ENCODE measurements around the gene C11orf68. TPM values are rescaled to one million over a fixed set of nuclear protein-coding genes. Genes with fewer than 3 reads are reported as not detected.

The C11orf68 gene
- total RNA-seq, 1 donor from 2014 or later: 34.9 TPM

- Mint-ChIP-seq H3K9me3 (no peaks in the 10 kb centered on the region), H3K27me3 (ENCODE audit: low read depth) (no peaks in the 10 kb centered on the region), H3K4me3 (peak overlapping the region; percentile 84), H3K27ac (no peak overlapping the region), H3K36me3 (peaks cover 13% of the 10 kb centered on the region), H3K4me1 (peaks cover 20% of the 10 kb centered on the region)
- no peak for DNase-seq (ENCODE audit: low spot score in 2 of 2, unreplicated experiment in 2 of 2)
- no peak for TF ChIP-seq CTCF (IDR thresholded peaks at IDR 0.05; ENCODE audit: unreplicated experiment)
These were observed 48.6 kb downstream of the C11orf68 start for GRCh38 chr11:65870307-65870658.

GRCh38 chr11:65869643-65870306, 49.1 kb downstream of the C11orf68 start:
- Mint-ChIP-seq H3K27ac (peak overlapping the region; percentile 72), H3K9me3 (no peaks in the 10 kb centered on the region), H3K4me1 (peaks cover 20% of the 10 kb centered on the region), H3K4me3 (no peak overlapping the region), H3K36me3 (peaks cover 16% of the 10 kb centered on the region), H3K27me3 (ENCODE audit: low read depth) (no peaks in the 10 kb centered on the region)
- no peak for DNase-seq (ENCODE audit: low spot score in 2 of 2, unreplicated experiment in 2 of 2)
- TF ChIP-seq CTCF (IDR thresholded peaks at IDR 0.05; ENCODE audit: unreplicated experiment): no peak

GRCh38 chr11:65868907-65869306, 50.0 kb downstream of the C11orf68 start:
- Mint-ChIP-seq H3K27ac (no peak overlapping the region), H3K4me1 (peaks cover 20% of the 10 kb centered on the region), H3K27me3 (ENCODE audit: low read depth) (no peaks in the 10 kb centered on the region), H3K4me3 (no peak overlapping the region), H3K9me3 (no peaks in the 10 kb centered on the region), H3K36me3 (peaks cover 16% of the 10 kb centered on the region)
- TF ChIP-seq CTCF (IDR thresholded peaks at IDR 0.05; ENCODE audit: unreplicated experiment): no peak
- no peak for DNase-seq (ENCODE audit: low spot score in 2 of 2, unreplicated experiment in 2 of 2)

GRCh38 chr11:65868076-65868667, 50.7 kb downstream of the C11orf68 start:
- Mint-ChIP-seq H3K9me3 (no peaks in the 10 kb centered on the region), H3K36me3 (peaks cover 16% of the 10 kb centered on the region), H3K4me3 (no peak overlapping the region), H3K4me1 (peaks cover 18% of the 10 kb centered on the region), H3K27ac (no peak overlapping the region), H3K27me3 (ENCODE audit: low read depth) (no peaks in the 10 kb centered on the region)
- no peak for TF ChIP-seq CTCF (IDR thresholded peaks at IDR 0.05; ENCODE audit: unreplicated experiment)
- no peak for DNase-seq (ENCODE audit: low spot score in 2 of 2, unreplicated experiment in 2 of 2)

GRCh38 chr11:65867284-65868071, 51.4 kb downstream of the C11orf68 start:
- no peak for DNase-seq (ENCODE audit: low spot score in 2 of 2, unreplicated experiment in 2 of 2)
- H3K36me3 Mint-ChIP-seq: peaks cover 20% of the 10 kb centered on the region
- no peak overlapping the region for H3K4me3 Mint-ChIP-seq
- no peak for TF ChIP-seq CTCF (IDR thresholded peaks at IDR 0.05; ENCODE audit: unreplicated experiment)
- no peaks in the 10 kb centered on the region for H3K9me3 Mint-ChIP-seq
- peaks cover 19% of the 10 kb centered on the region for H3K4me1 Mint-ChIP-seq
- no peak overlapping the region for H3K27ac Mint-ChIP-seq
- no peaks in the 10 kb centered on the region for H3K27me3 Mint-ChIP-seq (ENCODE audit: low read depth)

Other genes starting within 250 kb of the C11orf68 start
- 72.0 to 77.8 TPM (median 77.1 TPM) in 3 replicates for gene KAT5, start 206.8 kb downstream of the C11orf68 start, total RNA-seq
- gene RNASEH2C, start 198.3 kb downstream of the C11orf68 start, total RNA-seq: 41.8 to 45.0 TPM (median 42.4 TPM) in 3 replicates
- 23.3 to 24.9 TPM (median 24.3 TPM) in 3 replicates for gene AP5B1, start 138.1 kb downstream of the C11orf68 start, total RNA-seq
- 3.9 to 4.7 TPM (median 4.3 TPM) in 3 replicates for gene OVOL1, start 132.0 kb downstream of the C11orf68 start, total RNA-seq
- gene SNX32, start 85.1 kb downstream of the C11orf68 start, total RNA-seq: 6.8 to 10.7 TPM (median 7.5 TPM) in 3 replicates
- gene CFL1, start 60.9 kb downstream of the C11orf68 start, total RNA-seq: 730 to 758 TPM (median 736 TPM) in 3 replicates
- 73.3 to 74.9 TPM (median 73.7 TPM) in 3 replicates for gene MUS81, start 58.6 kb downstream of the C11orf68 start, total RNA-seq
- 203 to 216 TPM (median 211 TPM) in 3 replicates for gene EFEMP2, start 46.3 kb downstream of the C11orf68 start, total RNA-seq
- not detected in 3 replicates for gene CTSW, start 39.2 kb downstream of the C11orf68 start, total RNA-seq
- gene FIBP, start 30.6 kb downstream of the C11orf68 start, total RNA-seq: 62.4 to 63.9 TPM (median 62.9 TPM) in 3 replicates
- gene CCDC85B, start 28.4 kb downstream of the C11orf68 start, total RNA-seq: 12.3 to 13.8 TPM (median 12.8 TPM) in 3 replicates
- gene FOSL1, start 18.7 kb downstream of the C11orf68 start, total RNA-seq: 2.7 to 4.3 TPM (median 3.1 TPM) in 3 replicates
- 68.5 to 74.4 TPM (median 70.9 TPM) in 3 replicates for gene DRAP1, start 364 bp upstream of the C11orf68 start, total RNA-seq
- not detected in 3 replicates for gene TSGA10IP, start 26.4 kb upstream of the C11orf68 start, total RNA-seq
- gene SART1, start 42.7 kb upstream of the C11orf68 start, total RNA-seq: 47.1 to 55.1 TPM (median 54.4 TPM) in 3 replicates
- gene EIF1AD, start 83.1 kb upstream of the C11orf68 start, total RNA-seq: 34.0 to 37.0 TPM (median 34.2 TPM) in 3 replicates
- 170 to 195 TPM (median 176 TPM) in 3 replicates for gene BANF1, start 83.4 kb upstream of the C11orf68 start, total RNA-seq
- 1.1 to 1.2 TPM (median 1.2 TPM) in 3 replicates for gene CST6, start 92.9 kb upstream of the C11orf68 start, total RNA-seq
- not detected in 3 replicates for gene CATSPER1, start 107.4 kb upstream of the C11orf68 start, total RNA-seq
- 4.7 to 5.7 TPM (median 4.9 TPM) in 3 replicates for gene GAL3ST3, start 130.1 kb upstream of the C11orf68 start, total RNA-seq
- 182 to 201 TPM (median 195 TPM) in 3 replicates for gene SF3B2, start 133.3 kb upstream of the C11orf68 start, total RNA-seq
- gene PACS1, start 151.2 kb upstream of the C11orf68 start, total RNA-seq: 81.6 to 88.0 TPM (median 87.0 TPM) in 3 replicates

Measured in mesothelial cell of epicardium (in vitro differentiated cells).